DOHH2 (cell line): Measurements from ENCODE around the gene LAMA3.

Source experiments
- CTCF ChIP-seq: fragments of 200-600 bp; sonication (generic); IDR thresholded peaks from one replicate; pipeline ENCODE4 v1.5.1; 2014; ENCODE audit warnings: antibody characterized with exemption, mild to moderate bottlenecking, low read depth, low read length; ENCODE audit not compliant: poor library complexity, severe bottlenecking
- EZH2phosphoT487 ChIP-seq: fragments of 200-600 bp; sonication (generic); IDR thresholded peaks from 2 replicates; pipeline ENCODE4 v1.6.1; 2017; ENCODE audit warnings: borderline replicate concordance, mild to moderate bottlenecking, antibody characterized with exemption, low read length, moderate library complexity, mixed read lengths

- TF ChIP-seq CTCF (no peak), EZH2phosphoT487 (no peak)
Observed at GRCh38 chr18:23735021-23735464, 45.8 kb downstream of the LAMA3 start.
